Right lobe of liver (tissue), 4 donors: ENCODE measurements around the gene FLNA.

Experiments
- CTCF ChIP-seq, 4 donors: fragments of 200-600 bp in 3 of 4; fragments of 450-650 bp in 1 of 4; IDR thresholded peaks; one replicate each; pipeline versions ENCODE4 v1.5.1 to v1.8.0; 2016 to 2022; ENCODE audit warnings: antibody characterized with exemption in 4 of 4, mild to moderate bottlenecking in 2 of 4
- POLR2A ChIP-seq: fragments of 450-650 bp; IDR thresholded peaks from one replicate; pipeline ENCODE4 v1.6.1; 2017; ENCODE audit warnings: antibody characterized with exemption, mild to moderate bottlenecking
- donor health status: DM: no; HTN: no; CAD: no.
- donor health status: DM: no; HTN: no; CAD: no.
- donor health status: DM: no; HTN: yes; CAD: no.

- TF ChIP-seq POLR2A: no peak
- no peak for TF ChIP-seq CTCF (IDR thresholded peaks at IDR 0.05)
Measured at GRCh38 chrX:154356596-154356995, 17.8 kb downstream of the FLNA start.
